Mesenchymal stem cell (in vitro differentiated cells and primary cell): ENCODE data around the gene KLHL17.
A peak's percentile ranks its signal among the peaks of the same experiment; 100 is the strongest.

Experiments
- DNase-seq: peaks from one replicate; pipeline ENCODE4 v3.0.0-alpha.2; 2013
- H2AFZ ChIP-seq: one replicate; pipeline ENCODE4 v1.6.1; 2013; ENCODE audit warnings: low read depth, mild to moderate bottlenecking, control low read depth, inconsistent platforms, low read length, moderate library complexity
- H2AK5ac ChIP-seq: 2 replicates; pipeline ENCODE4 v1.6.1; 2013; ENCODE audit warnings: low read length, moderate library complexity, mild to moderate bottlenecking, inconsistent platforms; ENCODE audit not compliant: severe bottlenecking
- H2BK120ac ChIP-seq: one replicate; pipeline ENCODE4 v1.6.1; 2013; ENCODE audit warnings: low read depth, mild to moderate bottlenecking, inconsistent platforms, low read length, moderate library complexity
- H2BK12ac ChIP-seq, 2 experiments: one replicate each; pipeline ENCODE4 v1.6.1; 2013; ENCODE audit warnings: inconsistent platforms in 2 of 2, low read length in 2 of 2, mild to moderate bottlenecking in 2 of 2, moderate library complexity in 2 of 2, control low read depth in 1 of 2
- H2BK15ac ChIP-seq: one replicate; pipeline ENCODE4 v1.6.1; 2013; ENCODE audit warnings: mild to moderate bottlenecking, low read depth, inconsistent platforms; ENCODE audit not compliant: poor library complexity, severe bottlenecking
- H2BK5ac ChIP-seq: 2 replicates; pipeline ENCODE4 v1.6.1; 2013; ENCODE audit warnings: low read depth, mild to moderate bottlenecking, low read length, control low read depth, inconsistent platforms; ENCODE audit not compliant: poor library complexity, severe bottlenecking
- H3K14ac ChIP-seq, 2 experiments: one replicate each; pipeline ENCODE4 v1.6.1; 2013; ENCODE audit warnings: inconsistent platforms in 2 of 2, low read length in 2 of 2, control low read depth in 1 of 2, mild to moderate bottlenecking in 1 of 2, moderate library complexity in 1 of 2
- H3K18ac ChIP-seq, 2 experiments: one replicate each; pipeline ENCODE4 v1.6.1; 2013; ENCODE audit warnings: inconsistent platforms in 2 of 2, low read length in 2 of 2, control low read depth in 1 of 2, low read depth in 1 of 2, mild to moderate bottlenecking in 1 of 2
- H3K23ac ChIP-seq, 2 experiments: one replicate each; pipeline ENCODE4 v1.6.1; 2013; ENCODE audit warnings: inconsistent platforms in 2 of 2, low read length in 2 of 2, mild to moderate bottlenecking in 2 of 2, moderate library complexity in 2 of 2, control low read depth in 1 of 2
- H3K27ac ChIP-seq: 2 replicates; pipeline ENCODE4 v1.5.1; 2013; ENCODE audit warnings: mild to moderate bottlenecking, moderate library complexity, low read length, control low read depth, inconsistent platforms; ENCODE audit not compliant: poor library complexity, severe bottlenecking
- H3K27me3 ChIP-seq, 2 experiments: 2 replicates each; pipeline versions ENCODE4 v1.6.1 to v1.7.0; 2013; ENCODE audit warnings: low read length in 2 of 2, mild to moderate bottlenecking in 2 of 2, moderate library complexity in 2 of 2, control low read depth in 1 of 2, inconsistent platforms in 1 of 2; ENCODE audit not compliant: control insufficient read depth in 1 of 2, insufficient read depth in 1 of 2
- H3K36me3 ChIP-seq, 2 experiments: 2 replicates each; pipeline versions ENCODE4 v1.6.1 to v1.7.0; 2013; ENCODE audit warnings: low read length in 2 of 2, control low read depth in 1 of 2, inconsistent platforms in 1 of 2, low read depth in 1 of 2, mild to moderate bottlenecking in 1 of 2; ENCODE audit not compliant: insufficient read depth in 2 of 2, control insufficient read depth in 1 of 2
- H3K4ac ChIP-seq, 2 experiments: one replicate each; pipeline ENCODE4 v1.6.1; 2013; ENCODE audit warnings: inconsistent platforms in 2 of 2, low read length in 2 of 2, mild to moderate bottlenecking in 2 of 2, moderate library complexity in 2 of 2, control low read depth in 1 of 2, low read depth in 1 of 2
- H3K4me1 ChIP-seq: 2 replicates; pipeline ENCODE4 v1.6.1; 2013; ENCODE audit warnings: low read depth, low read length, control low read depth; ENCODE audit not compliant: control insufficient read depth, insufficient read depth
- H3K4me2 ChIP-seq: 2 replicates; pipeline ENCODE4 v1.6.1; 2013; ENCODE audit warnings: low read length, mild to moderate bottlenecking, inconsistent platforms; ENCODE audit not compliant: poor library complexity, severe bottlenecking
- H3K4me3 ChIP-seq, 2 experiments: 2 replicates each; pipeline versions ENCODE4 v1.5.1 to v1.7.0; 2013; ENCODE audit warnings: low read length in 2 of 2, mild to moderate bottlenecking in 2 of 2, control low read depth in 1 of 2, low read depth in 1 of 2; ENCODE audit not compliant: insufficient read depth in 1 of 2
- H3K79me1 ChIP-seq: replicated peaks from 2 replicates; pipeline ENCODE4 v1.6.1; 2013; ENCODE audit warnings: mild to moderate bottlenecking, control low read depth, low read length, inconsistent platforms; ENCODE audit not compliant: poor library complexity, severe bottlenecking
- H3K9ac ChIP-seq: 2 replicates; pipeline ENCODE4 v1.7.0; 2013; ENCODE audit warnings: mild to moderate bottlenecking, low read length, moderate library complexity
- H3K9me3 ChIP-seq: 2 replicates; pipeline ENCODE4 v1.7.0; 2013; ENCODE audit warnings: mild to moderate bottlenecking, low read length; ENCODE audit not compliant: control insufficient read depth
- H4K8ac ChIP-seq: one replicate; pipeline ENCODE4 v1.6.1; 2013; ENCODE audit warnings: inconsistent platforms, mild to moderate bottlenecking, low read length, moderate library complexity
- H4K91ac ChIP-seq: one replicate; pipeline ENCODE4 v1.6.1; 2013; ENCODE audit warnings: mild to moderate bottlenecking, low read length, inconsistent platforms
- WGBS: methylation state at CpG from one replicate; pipeline ENCODE4 v1.1.7; 2013; ENCODE audit warnings: mixed read lengths; 5-methylcytosine and 5-hydroxymethylcytosine counted together

Gene KLHL17

GRCh38 chr1:963746-964525 lies 3.6 kb downstream of the KLHL17 start:
- H3K23ac ChIP-seq: no peak overlapping the region
- WGBS: 96% methylated on average over 41 of the region's 47 CpGs
- H3K36me3 ChIP-seq: peaks cover 13 to 45% of the 10 kb centered on the region in 2 experiments
- no peak overlapping the region for H3K14ac ChIP-seq
- no peak overlapping the region for H2AK5ac ChIP-seq
- no peak overlapping the region for H3K4me2 ChIP-seq
- peaks cover 31% of the 10 kb centered on the region for H3K4me1 ChIP-seq
- peaks cover 0 to 18% of the 10 kb centered on the region in 2 experiments for H3K27me3 ChIP-seq
- H2BK15ac ChIP-seq: no peak overlapping the region
- no peak overlapping the region for H2BK5ac ChIP-seq
- no peak overlapping the region for H3K27ac ChIP-seq
- H4K8ac ChIP-seq: peak overlapping the region; percentile 41
- H2BK12ac ChIP-seq: no peak overlapping the region
- no peak overlapping the region for H3K9ac ChIP-seq
- no peaks in the 10 kb centered on the region for H3K9me3 ChIP-seq
- H3K4ac ChIP-seq: no peak overlapping the region
- peaks cover 15% of the 10 kb centered on the region for H3K79me1 ChIP-seq
- H2AFZ ChIP-seq: no peak overlapping the region
- H2BK120ac ChIP-seq: no peak overlapping the region
- H3K4me3 ChIP-seq: no peak overlapping the region
- no peak for DNase-seq
- H3K18ac ChIP-seq: no peak overlapping the region
- H4K91ac ChIP-seq: peak overlapping the region; percentile 15

- Histone ChIP-seq H3K27me3 (peaks cover 0 to 27% of the 10 kb centered on the region in 2 experiments), H3K36me3 (peaks cover 13 to 45% of the 10 kb centered on the region in 2 experiments), H2BK12ac (no peak overlapping the region), H3K4me1 (peaks cover 29% of the 10 kb centered on the region), H3K14ac (no peak overlapping the region), H3K9me3 (no peaks in the 10 kb centered on the region), H3K18ac (no peak overlapping the region), H3K79me1 (peaks cover 15% of the 10 kb centered on the region), H3K9ac (no peak overlapping the region), H3K23ac (no peak overlapping the region), H2BK120ac (no peak overlapping the region), H4K91ac (no peak overlapping the region), H3K4me2 (no peak overlapping the region), H3K4me3 (no peak overlapping the region), H2AK5ac (no peak overlapping the region), H2BK5ac (no peak overlapping the region), H4K8ac (no peak overlapping the region), H2AFZ (no peak overlapping the region), H3K4ac (no peak overlapping the region), H3K27ac (no peak overlapping the region), H2BK15ac (no peak overlapping the region)
- DNase-seq: no peak
- WGBS: 96% methylated on average over 29 of the region's 51 CpGs
These were observed 4.5 kb downstream of the KLHL17 start for GRCh38 chr1:964691-965525.

GRCh38 chr1:965526-966134 lies 5.2 kb downstream of the KLHL17 start:
- Histone ChIP-seq H2AFZ (no peak overlapping the region), H3K79me1 (peaks cover 15% of the 10 kb centered on the region), H4K91ac (peak overlapping the region; percentile 47), H3K18ac (peak overlapping the region in 1 of 2 experiments; percentile 5), H3K4ac (no peak overlapping the region), H3K27me3 (peaks cover 0 to 34% of the 10 kb centered on the region in 2 experiments), H3K9me3 (no peaks in the 10 kb centered on the region), H3K14ac (no peak overlapping the region), H3K36me3 (peaks cover 13 to 45% of the 10 kb centered on the region in 2 experiments), H3K27ac (no peak overlapping the region), H4K8ac (peak overlapping the region; percentile 62), H3K23ac (no peak overlapping the region), H2BK5ac (no peak overlapping the region), H2BK120ac (no peak overlapping the region), H2BK15ac (no peak overlapping the region), H3K4me1 (peaks cover 29% of the 10 kb centered on the region), H2AK5ac (no peak overlapping the region), H2BK12ac (peak overlapping the region in 1 of 2 experiments; percentile 33), H3K4me3 (peak overlapping the region in 1 of 2 experiments; percentile 85), H3K9ac (peak overlapping the region; percentile 70), H3K4me2 (no peak overlapping the region)
- DNase-seq: no peak
- WGBS: 73% methylated on average over 25 of the region's 26 CpGs
